AG04450 (cell line): ENCODE results near the gene PAH. TPM values are rescaled to one million over a fixed set of nuclear protein-coding genes. Genes with fewer than 3 reads are reported as not detected.

Experiments
- CTCF ChIA-PET: fragments of 300-600, 350-600 bp; formaldehyde crosslinking; extraction: SDS; loops from one replicate; lab custom pipeline; 2022; ENCODE audit warnings: antibody characterized with exemption, inconsistent platforms; lab: Charles Lee
- POLR2A ChIA-PET: fragments of 350-600 bp; formaldehyde crosslinking; extraction: SDS; loops from one replicate; lab custom pipeline; 2021; ENCODE audit warnings: antibody characterized with exemption, inconsistent platforms; lab: Yijun Ruan, JAX
- DNase-seq: peaks from one replicate; pipeline ENCODE4 v3.0.0-alpha.2; 2011; ENCODE audit warnings: low read depth, low spot score
- H3K27ac ChIP-seq: one replicate; pipeline ENCODE4 v1.5.1; 2012; ENCODE audit warnings: low read depth, low read length, control low read depth
- H3K27me3 ChIP-seq: one replicate; pipeline ENCODE4 v1.6.0; 2012; ENCODE audit warnings: low read length; ENCODE audit not compliant: control insufficient read depth, insufficient read depth
- H3K4me3 ChIP-seq: 2 replicates; pipeline ENCODE4 v1.5.1; 2011; ENCODE audit warnings: mild to moderate bottlenecking, low read depth, low read length, control low read depth
- H3K9me3 ChIP-seq: 2 replicates; pipeline ENCODE4 v1.5.1; 2012; ENCODE audit warnings: low read length; ENCODE audit not compliant: control insufficient read depth, insufficient read depth
- CTCF ChIP-seq: IDR thresholded peaks from 2 replicates; pipeline ENCODE4 v1.5.1; 2011; ENCODE audit warnings: low read depth, low read length, control low read depth, inconsistent platforms
- polyA plus RNA-seq: library from polyadenylated mRNA; depleted of rRNA; stranded (reverse); fragments of >200 nt; gene quantifications from 2 replicates; pipeline ENCODE4 v1.2.3, GENCODE V29; 2011

Gene PAH
- polyA plus RNA-seq, 1 experiment = not detected

- Histone ChIP-seq H3K27ac (no peak overlapping the region), H3K27me3 (no peaks in the 10 kb centered on the region), H3K9me3 (peaks cover 17% of the 10 kb centered on the region), H3K4me3 (no peak overlapping the region)
- POLR2A ChIA-PET = no interaction called here
- CTCF ChIA-PET = no interaction called here
- DNase-seq = no peak
- TF ChIP-seq CTCF = no peak
These were observed 40.2 kb downstream of the PAH start for GRCh38 chr12:102876883-102877282.

GRCh38 chr12:102874819-102875218, 42.2 kb downstream of the PAH start:
- CTCF ChIA-PET = no interaction called here
- Histone ChIP-seq H3K4me3 (no peak overlapping the region), H3K27me3 (no peaks in the 10 kb centered on the region), H3K9me3 (peaks cover 17% of the 10 kb centered on the region), H3K27ac (no peak overlapping the region)
- TF ChIP-seq CTCF = no peak
- POLR2A ChIA-PET = no interaction called here
- DNase-seq = no peak

GRCh38 chr12:102873077-102873476, 44.0 kb downstream of the PAH start:
- Histone ChIP-seq H3K27me3 (no peaks in the 10 kb centered on the region), H3K27ac (no peak overlapping the region), H3K9me3 (peaks cover 14% of the 10 kb centered on the region), H3K4me3 (no peak overlapping the region)
- ChIA-PET CTCF (no interaction called here), POLR2A (no interaction called here)
- no peak for DNase-seq
- no peak for TF ChIP-seq CTCF

- TF ChIP-seq CTCF = no peak
- DNase-seq = no peak
- Histone ChIP-seq H3K27ac (no peak overlapping the region), H3K27me3 (no peaks in the 10 kb centered on the region), H3K9me3 (peaks cover 5% of the 10 kb centered on the region), H3K4me3 (no peak overlapping the region)
- ChIA-PET CTCF (no interaction called here), POLR2A (no interaction called here)
These were observed 46.0 kb downstream of the PAH start for GRCh38 chr12:102871014-102871413.

GRCh38 chr12:102869571-102869970, 47.5 kb downstream of the PAH start:
- Histone ChIP-seq H3K27ac (no peak overlapping the region), H3K9me3 (no peaks in the 10 kb centered on the region; the same call in 1 of the 2 replicates), H3K27me3 (no peaks in the 10 kb centered on the region), H3K4me3 (no peak overlapping the region)
- CTCF ChIA-PET = no interaction called here
- DNase-seq = no peak
- POLR2A ChIA-PET = no interaction called here
- TF ChIP-seq CTCF = no peak
